ENCODE results near the gene UBTD2. TPM values are rescaled to one million over a fixed set of nuclear protein-coding genes. Genes with fewer than 3 reads are reported as not detected.

UBTD2 gene
- total RNA-seq, 1 experiment from 2014 or later: 22.7 TPM

DNA sequence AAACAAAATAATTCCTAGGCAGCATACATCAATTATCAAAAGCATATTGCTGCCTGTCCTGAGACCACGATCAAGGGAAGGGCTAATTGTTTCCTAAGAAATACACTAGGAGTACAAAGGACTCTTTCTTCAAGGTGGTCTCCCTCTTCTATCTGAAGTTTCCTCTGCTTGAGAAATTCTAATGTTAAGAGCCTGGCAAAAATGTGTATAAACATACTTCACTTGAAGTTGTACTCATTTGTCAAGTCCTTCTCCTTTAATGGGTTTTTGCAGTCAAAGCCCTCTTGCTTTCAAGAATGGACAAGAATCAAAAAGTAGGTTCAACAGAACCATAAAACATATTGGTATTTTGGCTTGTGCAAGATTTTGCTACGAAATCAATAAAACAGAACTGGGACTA is 31.1 kb downstream of the UBTD2 start (continued):
- TF ChIP-seq, protein P1, sequence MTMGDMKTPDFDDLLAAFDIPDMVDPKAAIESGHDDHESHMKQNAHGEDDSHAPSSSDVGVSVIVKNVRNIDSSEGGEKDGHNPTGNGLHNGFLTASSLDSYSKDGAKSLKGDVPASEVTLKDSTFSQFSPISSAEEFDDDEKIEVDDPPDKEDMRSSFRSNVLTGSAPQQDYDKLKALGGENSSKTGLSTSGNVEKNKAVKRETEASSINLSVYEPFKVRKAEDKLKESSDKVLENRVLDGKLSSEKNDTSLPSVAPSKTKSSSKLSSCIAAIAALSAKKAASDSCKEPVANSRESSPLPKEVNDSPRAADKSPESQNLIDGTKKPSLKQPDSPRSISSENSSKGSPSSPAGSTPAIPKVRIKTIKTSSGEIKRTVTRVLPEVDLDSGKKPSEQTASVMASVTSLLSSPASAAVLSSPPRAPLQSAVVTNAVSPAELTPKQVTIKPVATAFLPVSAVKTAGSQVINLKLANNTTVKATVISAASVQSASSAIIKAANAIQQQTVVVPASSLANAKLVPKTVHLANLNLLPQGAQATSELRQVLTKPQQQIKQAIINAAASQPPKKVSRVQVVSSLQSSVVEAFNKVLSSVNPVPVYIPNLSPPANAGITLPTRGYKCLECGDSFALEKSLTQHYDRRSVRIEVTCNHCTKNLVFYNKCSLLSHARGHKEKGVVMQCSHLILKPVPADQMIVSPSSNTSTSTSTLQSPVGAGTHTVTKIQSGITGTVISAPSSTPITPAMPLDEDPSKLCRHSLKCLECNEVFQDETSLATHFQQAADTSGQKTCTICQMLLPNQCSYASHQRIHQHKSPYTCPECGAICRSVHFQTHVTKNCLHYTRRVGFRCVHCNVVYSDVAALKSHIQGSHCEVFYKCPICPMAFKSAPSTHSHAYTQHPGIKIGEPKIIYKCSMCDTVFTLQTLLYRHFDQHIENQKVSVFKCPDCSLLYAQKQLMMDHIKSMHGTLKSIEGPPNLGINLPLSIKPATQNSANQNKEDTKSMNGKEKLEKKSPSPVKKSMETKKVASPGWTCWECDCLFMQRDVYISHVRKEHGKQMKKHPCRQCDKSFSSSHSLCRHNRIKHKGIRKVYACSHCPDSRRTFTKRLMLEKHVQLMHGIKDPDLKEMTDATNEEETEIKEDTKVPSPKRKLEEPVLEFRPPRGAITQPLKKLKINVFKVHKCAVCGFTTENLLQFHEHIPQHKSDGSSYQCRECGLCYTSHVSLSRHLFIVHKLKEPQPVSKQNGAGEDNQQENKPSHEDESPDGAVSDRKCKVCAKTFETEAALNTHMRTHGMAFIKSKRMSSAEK (CRISPR knock-in tag; IDR thresholded peaks at IDR 0.05; ENCODE audit: borderline replicate concordance): no peak
- TF ChIP-seq NFYB (CRISPR knock-in tag; conservative IDR thresholded peaks at IDR 0.05; ENCODE audit: low read depth): no peak
- TF ChIP-seq, protein P2, sequence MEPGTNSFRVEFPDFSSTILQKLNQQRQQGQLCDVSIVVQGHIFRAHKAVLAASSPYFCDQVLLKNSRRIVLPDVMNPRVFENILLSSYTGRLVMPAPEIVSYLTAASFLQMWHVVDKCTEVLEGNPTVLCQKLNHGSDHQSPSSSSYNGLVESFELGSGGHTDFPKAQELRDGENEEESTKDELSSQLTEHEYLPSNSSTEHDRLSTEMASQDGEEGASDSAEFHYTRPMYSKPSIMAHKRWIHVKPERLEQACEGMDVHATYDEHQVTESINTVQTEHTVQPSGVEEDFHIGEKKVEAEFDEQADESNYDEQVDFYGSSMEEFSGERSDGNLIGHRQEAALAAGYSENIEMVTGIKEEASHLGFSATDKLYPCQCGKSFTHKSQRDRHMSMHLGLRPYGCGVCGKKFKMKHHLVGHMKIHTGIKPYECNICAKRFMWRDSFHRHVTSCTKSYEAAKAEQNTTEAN (CRISPR knock-in tag; IDR thresholded peaks at IDR 0.05): no peak
- no peak for TF ChIP-seq CBFB (CRISPR knock-in tag; IDR thresholded peaks at IDR 0.05; ENCODE audit: low read depth)
- no peak for TF ChIP-seq NFE2L1 (CRISPR knock-in tag; IDR thresholded peaks at IDR 0.05)
- no peak for TF ChIP-seq EMX1 (CRISPR knock-in tag; IDR thresholded peaks at IDR 0.05)
- TF ChIP-seq ATF1 (CRISPR knock-in tag; IDR thresholded peaks at IDR 0.05): no peak
- TF ChIP-seq ZNF423 (CRISPR knock-in tag; IDR thresholded peaks at IDR 0.05): no peak
- TF ChIP-seq RORB (CRISPR knock-in tag; IDR thresholded peaks at IDR 0.05): no peak

DNA sequence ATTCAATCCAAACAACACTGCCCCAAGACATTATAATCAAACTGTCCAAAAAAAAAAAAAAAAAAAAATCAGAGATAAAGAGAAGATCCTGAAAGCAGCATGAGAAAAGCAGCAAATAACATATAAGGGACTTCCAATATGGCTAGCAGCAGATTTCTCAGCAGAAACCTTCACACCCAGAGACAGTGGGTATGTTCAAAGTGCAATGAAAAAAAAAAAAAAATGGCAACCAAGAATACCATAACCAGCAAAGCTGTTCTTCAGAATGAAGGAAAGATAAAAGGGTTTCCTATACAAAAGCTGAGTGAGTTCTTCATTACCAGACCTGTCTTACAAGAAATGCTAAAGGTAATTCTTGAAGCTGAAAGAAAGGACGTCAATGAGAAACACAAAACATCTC is 32.1 kb downstream of the UBTD2 start:
- no peak overlapping the region for H3K4me3 Mint-ChIP-seq
- H3K4me1 Mint-ChIP-seq: no peaks in the 10 kb centered on the region
- no peaks in the 10 kb centered on the region for H3K27me3 Mint-ChIP-seq (ENCODE audit: low read depth)
- no peak overlapping the region for H3K27ac Mint-ChIP-seq
- H3K9me3 Mint-ChIP-seq: peaks cover 18% of the 10 kb centered on the region
- TF ChIP-seq ZNF512 (CRISPR knock-in tag; IDR thresholded peaks at IDR 0.05; ENCODE audit: borderline replicate concordance) (no peak), JAZF1 (CRISPR knock-in tag; IDR thresholded peaks at IDR 0.05) (no peak)
- no peak for DNase-seq (ENCODE audit: low spot score)
- no peak for ATAC-seq
- POLR2A ChIA-PET: interaction anchor here (0.8 kb wide), 1 partner anchor 37 kb away, joined by 5 read pairs; no protein-coding TSS in a partner anchor
- H3K36me3 Mint-ChIP-seq: peaks cover 43% of the 10 kb centered on the region
- CTCF ChIA-PET: interaction anchor here (0.7 kb wide), 1 partner anchor 144 kb away, joined by 3 read pairs; no protein-coding TSS in a partner anchor

DNA sequence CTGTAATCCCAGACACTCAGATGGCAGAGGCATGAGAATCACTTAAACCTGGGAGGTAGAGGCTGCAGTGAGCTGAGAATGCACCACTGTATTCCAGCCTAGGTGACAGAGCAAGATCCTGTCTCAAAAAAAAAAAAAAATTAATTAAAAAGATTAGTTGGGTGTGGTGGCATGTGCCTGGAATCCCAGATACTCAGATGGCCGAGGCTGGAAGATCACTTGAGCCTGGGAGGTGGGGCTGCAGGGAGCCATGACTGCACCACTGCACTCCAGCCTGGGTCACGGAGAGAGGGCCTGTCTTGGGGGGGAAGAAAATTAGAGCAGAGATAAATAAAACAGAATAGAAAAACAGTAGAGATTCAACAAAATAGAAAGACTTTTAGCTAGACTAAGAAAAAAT is 34.9 kb downstream of the UBTD2 start:
- Mint-ChIP-seq H3K36me3 (peaks cover 24% of the 10 kb centered on the region), H3K4me3 (no peak overlapping the region), H3K9me3 (peaks cover 16% of the 10 kb centered on the region), H3K4me1 (peaks cover 3% of the 10 kb centered on the region), H3K27me3 (ENCODE audit: low read depth) (no peaks in the 10 kb centered on the region), H3K27ac (no peak overlapping the region)
- ATAC-seq (no peak), DNase-seq (ENCODE audit: low spot score) (no peak)
- ChIA-PET CTCF (no interaction called here), POLR2A (interaction anchor here (0.7 kb wide), 1 partner anchor 54 kb away, joined by 3 read pairs; no protein-coding TSS in a partner anchor)
- TF ChIP-seq NFE2L1 (CRISPR knock-in tag; IDR thresholded peaks at IDR 0.05) (no peak), FOXK1 (CRISPR knock-in tag; IDR thresholded peaks at IDR 0.05) (no peak), NFATC4 (CRISPR knock-in tag; IDR thresholded peaks at IDR 0.05) (no peak), TCF7 (CRISPR knock-in tag; IDR thresholded peaks at IDR 0.05; ENCODE audit: low read depth) (no peak), TEAD1 (CRISPR knock-in tag; IDR thresholded peaks at IDR 0.05) (no peak), KAT7 (CRISPR knock-in tag; IDR thresholded peaks at IDR 0.05; ENCODE audit: borderline replicate concordance) (no peak), ZNF219 (CRISPR knock-in tag; IDR thresholded peaks at IDR 0.05; ENCODE audit: borderline replicate concordance) (no peak), CREM (CRISPR knock-in tag; IDR thresholded peaks at IDR 0.05) (no peak), ZNF425 (CRISPR knock-in tag; conservative IDR thresholded peaks at IDR 0.05) (no peak), NR2C2 (CRISPR knock-in tag; IDR thresholded peaks at IDR 0.05) (no peak), PRRX2 (CRISPR knock-in tag; IDR thresholded peaks at IDR 0.05) (no peak), EMX1 (CRISPR knock-in tag; IDR thresholded peaks at IDR 0.05) (no peak)
- TF ChIP-seq, protein P3, sequence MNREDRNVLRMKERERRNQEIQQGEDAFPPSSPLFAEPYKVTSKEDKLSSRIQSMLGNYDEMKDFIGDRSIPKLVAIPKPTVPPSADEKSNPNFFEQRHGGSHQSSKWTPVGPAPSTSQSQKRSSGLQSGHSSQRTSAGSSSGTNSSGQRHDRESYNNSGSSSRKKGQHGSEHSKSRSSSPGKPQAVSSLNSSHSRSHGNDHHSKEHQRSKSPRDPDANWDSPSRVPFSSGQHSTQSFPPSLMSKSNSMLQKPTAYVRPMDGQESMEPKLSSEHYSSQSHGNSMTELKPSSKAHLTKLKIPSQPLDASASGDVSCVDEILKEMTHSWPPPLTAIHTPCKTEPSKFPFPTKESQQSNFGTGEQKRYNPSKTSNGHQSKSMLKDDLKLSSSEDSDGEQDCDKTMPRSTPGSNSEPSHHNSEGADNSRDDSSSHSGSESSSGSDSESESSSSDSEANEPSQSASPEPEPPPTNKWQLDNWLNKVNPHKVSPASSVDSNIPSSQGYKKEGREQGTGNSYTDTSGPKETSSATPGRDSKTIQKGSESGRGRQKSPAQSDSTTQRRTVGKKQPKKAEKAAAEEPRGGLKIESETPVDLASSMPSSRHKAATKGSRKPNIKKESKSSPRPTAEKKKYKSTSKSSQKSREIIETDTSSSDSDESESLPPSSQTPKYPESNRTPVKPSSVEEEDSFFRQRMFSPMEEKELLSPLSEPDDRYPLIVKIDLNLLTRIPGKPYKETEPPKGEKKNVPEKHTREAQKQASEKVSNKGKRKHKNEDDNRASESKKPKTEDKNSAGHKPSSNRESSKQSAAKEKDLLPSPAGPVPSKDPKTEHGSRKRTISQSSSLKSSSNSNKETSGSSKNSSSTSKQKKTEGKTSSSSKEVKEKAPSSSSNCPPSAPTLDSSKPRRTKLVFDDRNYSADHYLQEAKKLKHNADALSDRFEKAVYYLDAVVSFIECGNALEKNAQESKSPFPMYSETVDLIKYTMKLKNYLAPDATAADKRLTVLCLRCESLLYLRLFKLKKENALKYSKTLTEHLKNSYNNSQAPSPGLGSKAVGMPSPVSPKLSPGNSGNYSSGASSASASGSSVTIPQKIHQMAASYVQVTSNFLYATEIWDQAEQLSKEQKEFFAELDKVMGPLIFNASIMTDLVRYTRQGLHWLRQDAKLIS (CRISPR knock-in tag; IDR thresholded peaks at IDR 0.05; ENCODE audit: borderline replicate concordance): no peak

Data from WTC11 (cell line).